ENCODE measurements around the gene ACAP2. TPM values are rescaled to one million over a fixed set of nuclear protein-coding genes. Genes with fewer than 3 reads are reported as not detected.
A peak's percentile ranks its signal among the peaks of the same experiment; 100 is the strongest.

Gene ACAP2
- total RNA-seq, 1 experiment from 2014 or later: 42.0 TPM

DNA sequence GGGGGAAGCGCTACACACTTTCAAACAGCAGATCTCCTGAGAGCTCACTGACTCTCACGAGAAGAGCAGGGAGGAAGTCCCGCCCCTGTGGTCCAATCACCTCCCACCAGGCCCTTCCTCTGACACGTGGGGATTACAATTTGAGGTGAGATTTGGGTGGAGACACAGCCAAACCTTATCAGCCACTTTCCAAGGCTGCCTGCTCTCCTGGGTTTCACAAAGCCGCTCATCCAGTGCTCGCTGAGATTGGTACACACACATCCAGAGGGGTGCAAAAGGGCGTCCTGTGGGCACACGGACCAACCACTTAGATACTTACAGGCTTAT, 195.0 kb downstream of the ACAP2 start:
- Mint-ChIP-seq H3K36me3 (peaks cover 22% of the 10 kb centered on the region), H3K27ac (no peak overlapping the region), H3K9me3 (no peaks in the 10 kb centered on the region; the same call in 1 of the 2 replicates), H3K27me3 (ENCODE audit: low read depth) (no peaks in the 10 kb centered on the region), H3K4me1 (peaks cover 29% of the 10 kb centered on the region), H3K4me3 (no peak overlapping the region)
- DNase-seq (ENCODE audit: low spot score) (no peak), ATAC-seq (no peak)
- ChIA-PET CTCF (no interaction called here), POLR2A (no interaction called here)
- TF ChIP-seq, protein P1, sequence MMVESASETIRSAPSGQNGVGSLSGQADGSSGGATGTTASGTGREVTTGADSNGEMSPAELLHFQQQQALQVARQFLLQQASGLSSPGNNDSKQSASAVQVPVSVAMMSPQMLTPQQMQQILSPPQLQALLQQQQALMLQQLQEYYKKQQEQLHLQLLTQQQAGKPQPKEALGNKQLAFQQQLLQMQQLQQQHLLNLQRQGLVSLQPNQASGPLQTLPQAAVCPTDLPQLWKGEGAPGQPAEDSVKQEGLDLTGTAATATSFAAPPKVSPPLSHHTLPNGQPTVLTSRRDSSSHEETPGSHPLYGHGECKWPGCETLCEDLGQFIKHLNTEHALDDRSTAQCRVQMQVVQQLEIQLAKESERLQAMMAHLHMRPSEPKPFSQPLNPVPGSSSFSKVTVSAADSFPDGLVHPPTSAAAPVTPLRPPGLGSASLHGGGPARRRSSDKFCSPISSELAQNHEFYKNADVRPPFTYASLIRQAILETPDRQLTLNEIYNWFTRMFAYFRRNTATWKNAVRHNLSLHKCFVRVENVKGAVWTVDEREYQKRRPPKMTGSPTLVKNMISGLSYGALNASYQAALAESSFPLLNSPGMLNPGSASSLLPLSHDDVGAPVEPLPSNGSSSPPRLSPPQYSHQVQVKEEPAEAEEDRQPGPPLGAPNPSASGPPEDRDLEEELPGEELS (CRISPR knock-in tag; IDR thresholded peaks at IDR 0.05): no peak
- TF ChIP-seq FOXJ3 (CRISPR knock-in tag; IDR thresholded peaks at IDR 0.05; ENCODE audit: borderline replicate concordance): no peak
- TF ChIP-seq, protein P2, sequence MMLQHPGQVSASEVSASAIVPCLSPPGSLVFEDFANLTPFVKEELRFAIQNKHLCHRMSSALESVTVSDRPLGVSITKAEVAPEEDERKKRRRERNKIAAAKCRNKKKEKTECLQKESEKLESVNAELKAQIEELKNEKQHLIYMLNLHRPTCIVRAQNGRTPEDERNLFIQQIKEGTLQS (CRISPR knock-in tag; conservative IDR thresholded peaks at IDR 0.05): no peak
- no peak for TF ChIP-seq ESRRA (CRISPR knock-in tag; IDR thresholded peaks at IDR 0.05; ENCODE audit: borderline replicate concordance)
- TF ChIP-seq, protein P3, sequence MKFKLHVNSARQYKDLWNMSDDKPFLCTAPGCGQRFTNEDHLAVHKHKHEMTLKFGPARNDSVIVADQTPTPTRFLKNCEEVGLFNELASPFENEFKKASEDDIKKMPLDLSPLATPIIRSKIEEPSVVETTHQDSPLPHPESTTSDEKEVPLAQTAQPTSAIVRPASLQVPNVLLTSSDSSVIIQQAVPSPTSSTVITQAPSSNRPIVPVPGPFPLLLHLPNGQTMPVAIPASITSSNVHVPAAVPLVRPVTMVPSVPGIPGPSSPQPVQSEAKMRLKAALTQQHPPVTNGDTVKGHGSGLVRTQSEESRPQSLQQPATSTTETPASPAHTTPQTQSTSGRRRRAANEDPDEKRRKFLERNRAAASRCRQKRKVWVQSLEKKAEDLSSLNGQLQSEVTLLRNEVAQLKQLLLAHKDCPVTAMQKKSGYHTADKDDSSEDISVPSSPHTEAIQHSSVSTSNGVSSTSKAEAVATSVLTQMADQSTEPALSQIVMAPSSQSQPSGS (CRISPR knock-in tag; IDR thresholded peaks at IDR 0.05; ENCODE audit: borderline replicate concordance, low read depth): no peak
- no peak for TF ChIP-seq NFE2L1 (CRISPR knock-in tag; IDR thresholded peaks at IDR 0.05)
- TF ChIP-seq, protein P4, sequence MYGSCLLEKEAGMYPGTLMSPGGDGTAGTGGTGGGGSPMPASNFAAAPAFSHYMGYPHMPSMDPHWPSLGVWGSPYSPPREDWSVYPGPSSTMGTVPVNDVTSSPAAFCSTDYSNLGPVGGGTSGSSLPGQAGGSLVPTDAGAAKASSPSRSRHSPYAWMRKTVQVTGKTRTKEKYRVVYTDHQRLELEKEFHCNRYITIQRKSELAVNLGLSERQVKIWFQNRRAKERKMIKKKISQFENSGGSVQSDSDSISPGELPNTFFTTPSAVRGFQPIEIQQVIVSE (CRISPR knock-in tag; IDR thresholded peaks at IDR 0.05; ENCODE audit: borderline replicate concordance): no peak
- TF ChIP-seq GTF2I (CRISPR knock-in tag; conservative IDR thresholded peaks at IDR 0.05): no peak
- no peak for TF ChIP-seq GRHL2 (CRISPR knock-in tag; IDR thresholded peaks at IDR 0.05; ENCODE audit: insufficient replicate concordance, severe bottlenecking)
- TF ChIP-seq, protein P5, sequence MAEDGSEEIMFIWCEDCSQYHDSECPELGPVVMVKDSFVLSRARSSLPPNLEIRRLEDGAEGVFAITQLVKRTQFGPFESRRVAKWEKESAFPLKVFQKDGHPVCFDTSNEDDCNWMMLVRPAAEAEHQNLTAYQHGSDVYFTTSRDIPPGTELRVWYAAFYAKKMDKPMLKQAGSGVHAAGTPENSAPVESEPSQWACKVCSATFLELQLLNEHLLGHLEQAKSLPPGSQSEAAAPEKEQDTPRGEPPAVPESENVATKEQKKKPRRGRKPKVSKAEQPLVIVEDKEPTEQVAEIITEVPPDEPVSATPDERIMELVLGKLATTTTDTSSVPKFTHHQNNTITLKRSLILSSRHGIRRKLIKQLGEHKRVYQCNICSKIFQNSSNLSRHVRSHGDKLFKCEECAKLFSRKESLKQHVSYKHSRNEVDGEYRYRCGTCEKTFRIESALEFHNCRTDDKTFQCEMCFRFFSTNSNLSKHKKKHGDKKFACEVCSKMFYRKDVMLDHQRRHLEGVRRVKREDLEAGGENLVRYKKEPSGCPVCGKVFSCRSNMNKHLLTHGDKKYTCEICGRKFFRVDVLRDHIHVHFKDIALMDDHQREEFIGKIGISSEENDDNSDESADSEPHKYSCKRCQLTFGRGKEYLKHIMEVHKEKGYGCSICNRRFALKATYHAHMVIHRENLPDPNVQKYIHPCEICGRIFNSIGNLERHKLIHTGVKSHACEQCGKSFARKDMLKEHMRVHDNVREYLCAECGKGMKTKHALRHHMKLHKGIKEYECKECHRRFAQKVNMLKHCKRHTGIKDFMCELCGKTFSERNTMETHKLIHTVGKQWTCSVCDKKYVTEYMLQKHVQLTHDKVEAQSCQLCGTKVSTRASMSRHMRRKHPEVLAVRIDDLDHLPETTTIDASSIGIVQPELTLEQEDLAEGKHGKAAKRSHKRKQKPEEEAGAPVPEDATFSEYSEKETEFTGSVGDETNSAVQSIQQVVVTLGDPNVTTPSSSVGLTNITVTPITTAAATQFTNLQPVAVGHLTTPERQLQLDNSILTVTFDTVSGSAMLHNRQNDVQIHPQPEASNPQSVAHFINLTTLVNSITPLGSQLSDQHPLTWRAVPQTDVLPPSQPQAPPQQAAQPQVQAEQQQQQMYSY (CRISPR knock-in tag; IDR thresholded peaks at IDR 0.05): no peak

DNA sequence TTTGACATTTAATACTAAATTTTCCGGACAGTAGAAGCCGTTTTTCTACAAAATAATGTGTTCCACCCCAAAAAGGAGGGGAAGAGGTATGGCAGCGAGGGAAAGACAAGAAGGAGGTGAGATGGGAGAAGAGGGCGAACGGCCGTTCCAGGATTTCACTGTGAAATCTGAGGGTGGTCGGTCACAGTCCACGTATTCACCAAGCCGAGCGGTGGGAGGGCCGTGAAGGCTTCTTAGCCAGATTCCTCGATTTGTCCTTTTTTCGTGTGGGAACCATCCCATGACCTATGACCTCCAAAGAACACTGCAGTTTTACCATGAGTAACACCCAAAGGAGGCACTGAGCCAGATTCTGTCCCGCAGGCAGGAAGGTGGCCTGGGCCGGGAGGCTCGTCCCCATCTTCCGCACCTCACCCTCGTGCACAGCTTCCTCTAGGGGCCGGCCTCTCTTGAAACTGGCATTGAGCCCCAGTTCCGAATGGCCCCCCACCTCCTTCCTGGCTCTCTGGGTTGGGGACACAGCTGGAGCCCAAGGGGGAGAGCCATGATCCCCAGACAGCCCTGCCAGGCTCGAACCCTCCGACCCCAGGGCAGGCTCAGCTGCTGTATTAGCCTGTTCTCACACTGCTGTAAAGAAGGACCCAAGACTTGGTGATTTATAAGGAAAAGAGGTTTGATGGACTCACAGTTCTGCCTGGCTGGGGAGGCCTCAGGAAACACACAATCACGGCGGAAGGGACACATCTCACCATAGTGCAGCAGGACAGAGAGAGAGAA, 195.5 kb downstream of the ACAP2 start:
- Mint-ChIP-seq H3K4me1 (peaks cover 27% of the 10 kb centered on the region), H3K27ac (peak overlapping the region; percentile 45; the same call in 1 of the 2 replicates), H3K9me3 (no peaks in the 10 kb centered on the region; the same call in 1 of the 2 replicates), H3K4me3 (no peak overlapping the region), H3K36me3 (peaks cover 23% of the 10 kb centered on the region), H3K27me3 (ENCODE audit: low read depth) (no peaks in the 10 kb centered on the region)
- ChIA-PET POLR2A (no interaction called here), CTCF (no interaction called here)
- DNase-seq (ENCODE audit: low spot score) (no peak), ATAC-seq (no peak)
- TF ChIP-seq EMX1 (CRISPR knock-in tag; IDR thresholded peaks at IDR 0.05) (no peak), TEAD1 (CRISPR knock-in tag; IDR thresholded peaks at IDR 0.05) (no peak), ZNF423 (CRISPR knock-in tag; IDR thresholded peaks at IDR 0.05) (no peak), TCF7 (CRISPR knock-in tag; IDR thresholded peaks at IDR 0.05; ENCODE audit: low read depth) (no peak)
- TF ChIP-seq, protein P6, sequence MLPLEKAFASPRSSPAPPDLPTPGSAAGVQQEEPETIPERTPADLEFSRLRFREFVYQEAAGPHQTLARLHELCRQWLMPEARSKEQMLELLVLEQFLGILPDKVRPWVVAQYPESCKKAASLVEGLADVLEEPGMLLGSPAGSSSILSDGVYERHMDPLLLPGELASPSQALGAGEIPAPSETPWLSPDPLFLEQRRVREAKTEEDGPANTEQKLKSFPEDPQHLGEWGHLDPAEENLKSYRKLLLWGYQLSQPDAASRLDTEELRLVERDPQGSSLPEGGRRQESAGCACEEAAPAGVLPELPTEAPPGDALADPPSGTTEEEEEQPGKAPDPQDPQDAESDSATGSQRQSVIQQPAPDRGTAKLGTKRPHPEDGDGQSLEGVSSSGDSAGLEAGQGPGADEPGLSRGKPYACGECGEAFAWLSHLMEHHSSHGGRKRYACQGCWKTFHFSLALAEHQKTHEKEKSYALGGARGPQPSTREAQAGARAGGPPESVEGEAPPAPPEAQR (CRISPR knock-in tag; IDR thresholded peaks at IDR 0.05): no peak
- TF ChIP-seq, protein P7, sequence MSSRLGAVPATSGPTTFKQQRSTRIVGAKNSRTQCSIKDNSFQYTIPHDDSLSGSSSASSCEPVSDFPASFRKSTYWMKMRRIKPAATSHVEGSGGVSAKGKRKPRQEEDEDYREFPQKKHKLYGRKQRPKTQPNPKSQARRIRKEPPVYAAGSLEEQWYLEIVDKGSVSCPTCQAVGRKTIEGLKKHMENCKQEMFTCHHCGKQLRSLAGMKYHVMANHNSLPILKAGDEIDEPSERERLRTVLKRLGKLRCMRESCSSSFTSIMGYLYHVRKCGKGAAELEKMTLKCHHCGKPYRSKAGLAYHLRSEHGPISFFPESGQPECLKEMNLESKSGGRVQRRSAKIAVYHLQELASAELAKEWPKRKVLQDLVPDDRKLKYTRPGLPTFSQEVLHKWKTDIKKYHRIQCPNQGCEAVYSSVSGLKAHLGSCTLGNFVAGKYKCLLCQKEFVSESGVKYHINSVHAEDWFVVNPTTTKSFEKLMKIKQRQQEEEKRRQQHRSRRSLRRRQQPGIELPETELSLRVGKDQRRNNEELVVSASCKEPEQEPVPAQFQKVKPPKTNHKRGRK (CRISPR knock-in tag; IDR thresholded peaks at IDR 0.05; ENCODE audit: borderline replicate concordance): no peak
- TF ChIP-seq, protein P8, sequence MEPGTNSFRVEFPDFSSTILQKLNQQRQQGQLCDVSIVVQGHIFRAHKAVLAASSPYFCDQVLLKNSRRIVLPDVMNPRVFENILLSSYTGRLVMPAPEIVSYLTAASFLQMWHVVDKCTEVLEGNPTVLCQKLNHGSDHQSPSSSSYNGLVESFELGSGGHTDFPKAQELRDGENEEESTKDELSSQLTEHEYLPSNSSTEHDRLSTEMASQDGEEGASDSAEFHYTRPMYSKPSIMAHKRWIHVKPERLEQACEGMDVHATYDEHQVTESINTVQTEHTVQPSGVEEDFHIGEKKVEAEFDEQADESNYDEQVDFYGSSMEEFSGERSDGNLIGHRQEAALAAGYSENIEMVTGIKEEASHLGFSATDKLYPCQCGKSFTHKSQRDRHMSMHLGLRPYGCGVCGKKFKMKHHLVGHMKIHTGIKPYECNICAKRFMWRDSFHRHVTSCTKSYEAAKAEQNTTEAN (CRISPR knock-in tag; IDR thresholded peaks at IDR 0.05): no peak
